CD4-positive, alpha-beta T cell treated with Interleukin-12 subunit alpha and Interleukin-12 subunit beta, for 1 hour (primary cell): Measurements from ENCODE around the gene ZNF618.
"Not testable (repeated sequence)": the region's sequence is repeated elsewhere in the genome, so short reads cannot be mapped to it uniquely, and the experiment has no call there.

Source experiments
- DNase-seq: peaks from one replicate; pipeline ENCODE4 v3.0.0-alpha.2; 2020

ZNF618 gene

DNA sequence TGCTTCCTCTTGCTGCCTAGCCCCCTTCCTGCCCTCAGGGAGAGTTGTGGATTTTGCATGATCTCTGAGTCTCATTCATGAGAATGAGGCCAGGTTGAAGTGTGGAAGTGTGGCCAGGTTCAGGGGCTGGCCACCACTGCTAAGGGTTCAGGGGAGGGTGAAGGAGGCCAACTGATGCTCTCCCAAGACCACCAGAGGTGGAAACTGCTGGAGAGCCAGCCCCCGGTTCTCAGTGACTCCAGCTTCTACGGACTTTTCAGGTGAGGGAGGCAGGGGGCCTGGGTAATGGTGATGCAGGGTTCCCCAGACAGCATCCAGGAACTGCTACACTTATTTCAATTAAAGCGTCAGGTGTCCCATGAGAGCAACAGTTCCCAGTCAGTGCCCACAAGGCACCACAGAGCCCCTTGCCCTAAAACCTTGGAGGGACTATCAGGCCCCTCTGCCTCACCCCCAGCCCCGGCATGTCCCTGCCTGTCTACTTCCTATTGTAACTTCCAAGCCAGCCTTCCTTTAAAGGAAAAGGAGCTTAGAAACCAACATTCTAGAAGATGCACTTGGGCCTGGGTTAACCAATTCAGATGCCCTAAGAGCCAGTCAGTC is 151.9 kb downstream of the ZNF618 start:
- no peak for DNase-seq

DNA sequence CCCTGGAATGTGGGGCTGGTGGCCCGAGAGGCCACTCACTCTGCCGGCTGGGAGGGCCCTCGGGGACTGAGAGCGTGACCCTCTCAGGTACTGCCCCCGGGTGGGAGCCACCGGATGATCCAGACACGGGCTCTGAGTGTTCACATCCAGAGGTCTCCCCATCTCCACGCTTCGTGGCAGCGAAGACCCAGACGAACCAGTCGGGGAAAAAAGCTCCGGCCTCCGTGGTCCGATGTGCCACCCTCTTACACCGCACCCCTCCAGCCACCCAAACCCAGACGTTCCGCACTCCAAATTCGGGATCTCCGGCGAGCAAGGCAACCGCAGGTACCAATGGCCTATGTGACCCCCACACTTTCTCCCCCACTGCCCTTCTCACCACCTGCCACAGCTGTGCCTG is 152.5 kb downstream of the ZNF618 start:
- no peak for DNase-seq

DNA sequence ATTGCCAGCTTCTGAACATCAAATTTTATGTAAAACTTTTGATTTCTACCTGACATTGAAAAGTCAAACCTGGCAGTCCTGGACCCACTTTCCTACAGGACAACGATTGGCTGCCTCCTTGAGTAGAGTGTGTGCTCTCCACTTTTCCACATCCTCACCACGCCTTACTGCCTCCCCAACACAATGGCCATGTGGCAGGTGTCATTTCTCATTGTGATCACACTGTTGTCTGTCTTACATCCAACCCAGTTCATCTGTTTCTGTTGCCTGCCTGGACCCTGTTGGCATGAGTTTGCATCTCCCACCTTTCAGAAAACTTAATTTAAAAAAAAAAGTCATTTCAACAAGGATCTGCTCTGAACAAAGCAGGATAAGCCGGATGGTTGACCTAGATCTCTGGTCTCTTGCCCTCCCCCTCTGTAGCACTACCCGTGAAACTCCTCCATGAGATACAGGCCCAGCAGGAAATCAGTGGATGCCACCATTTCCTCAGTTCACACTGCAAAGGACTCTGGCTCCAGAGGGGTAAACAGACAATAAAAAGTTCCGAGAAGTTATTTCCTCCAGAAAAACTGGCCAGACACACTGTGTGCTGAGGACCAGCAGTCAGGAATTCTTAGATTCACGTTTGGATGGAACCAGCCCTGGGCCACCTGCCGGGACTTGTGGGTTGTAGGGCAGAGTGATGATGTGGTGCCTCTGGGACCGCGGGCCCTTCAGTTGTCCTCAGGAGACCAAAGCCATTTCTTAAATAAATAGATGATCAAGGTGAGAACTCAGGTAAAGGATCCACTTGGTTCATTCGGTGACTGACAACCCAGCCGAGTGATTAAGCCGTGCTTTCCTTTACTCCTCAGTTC is 153.4 kb downstream of the ZNF618 start:
- no peak for DNase-seq

GRCh38 chr9:114030364-114030763 is 154.3 kb downstream of the ZNF618 start:
- DNase-seq: no peak

GRCh38 chr9:114031037-114031630 is 155.0 kb downstream of the ZNF618 start:
- DNase-seq: no peak

DNA sequence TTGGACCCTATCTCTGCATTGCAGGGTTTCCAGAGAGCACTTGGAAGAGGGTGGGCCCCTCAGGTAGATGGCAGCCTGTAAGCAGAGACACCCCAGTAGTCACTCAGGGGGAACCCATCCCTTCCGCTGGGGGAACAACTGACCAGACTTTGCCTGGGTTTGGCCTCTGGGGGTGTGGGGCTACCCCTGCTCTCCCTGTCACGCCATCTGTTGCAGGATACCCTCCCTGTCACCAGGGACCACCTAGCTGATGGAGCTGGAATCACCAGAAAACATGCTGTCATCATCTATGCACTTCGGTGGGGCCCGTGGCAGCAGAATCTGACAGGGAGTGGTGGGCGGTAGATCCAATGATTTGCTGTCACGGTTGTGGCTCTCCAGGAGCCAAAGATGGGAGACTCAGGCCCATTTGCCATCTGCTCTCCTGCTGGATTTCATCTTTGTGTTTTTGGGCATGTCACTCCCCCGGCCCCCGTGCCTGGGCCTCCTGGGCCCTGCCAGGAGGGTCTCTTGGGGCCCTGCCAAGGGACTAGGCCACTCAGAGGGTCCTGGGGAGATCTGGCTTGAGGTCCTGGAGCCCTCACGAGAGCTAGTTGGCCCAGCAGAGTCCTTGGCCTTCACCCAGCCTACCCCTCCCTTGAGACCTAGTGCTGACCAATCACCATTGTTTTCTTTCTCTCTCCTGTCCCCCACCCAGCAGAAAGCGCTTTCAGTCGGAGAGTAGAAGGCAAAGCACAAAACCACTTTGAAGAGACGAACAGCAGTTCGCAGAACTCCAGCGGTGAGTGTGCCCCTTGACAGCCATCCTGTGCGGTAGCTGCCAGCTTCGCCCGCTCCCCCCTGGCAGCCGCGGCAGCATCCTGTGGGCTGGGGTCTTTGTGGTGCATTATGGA is 156.1 kb downstream of the ZNF618 start:
- DNase-seq: no peak

DNA sequence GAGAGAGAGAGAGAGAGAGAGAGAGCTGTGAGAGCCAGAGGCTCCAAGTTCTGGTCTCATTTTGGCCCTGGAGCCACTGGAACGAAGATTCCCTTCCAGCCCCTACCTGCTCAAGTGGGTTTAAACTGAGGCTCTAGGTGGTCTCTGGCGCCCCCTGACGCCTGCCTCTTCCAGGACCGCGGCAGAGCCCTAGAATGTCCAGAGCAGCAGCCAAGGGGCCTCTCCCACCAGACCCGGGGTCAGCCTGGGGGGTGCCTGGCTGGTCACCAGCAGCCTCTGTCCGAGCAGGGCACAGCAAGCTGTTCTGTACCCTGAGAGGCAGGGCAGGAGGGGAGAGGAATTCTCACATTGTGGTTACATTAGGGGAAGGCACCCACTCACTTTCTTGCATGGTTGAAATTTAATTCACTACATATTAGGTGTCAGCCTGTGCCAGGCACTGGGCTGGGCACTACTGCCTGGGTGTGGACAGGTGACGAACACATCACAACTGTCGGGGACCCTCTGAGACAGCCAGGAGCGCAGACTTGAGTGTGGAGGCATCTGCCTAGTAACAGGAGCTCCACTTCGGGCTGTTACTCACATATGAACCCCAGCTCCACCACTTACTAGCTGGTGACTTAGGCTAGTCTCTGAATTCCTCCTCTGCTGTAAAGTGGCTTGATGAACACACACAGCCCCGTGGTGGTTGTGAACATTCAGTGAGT is 157.4 kb downstream of the ZNF618 start:
- no peak for DNase-seq

GRCh38 chr9:114034196-114034595 is 158.1 kb downstream of the ZNF618 start:
- DNase-seq: no peak

DNA sequence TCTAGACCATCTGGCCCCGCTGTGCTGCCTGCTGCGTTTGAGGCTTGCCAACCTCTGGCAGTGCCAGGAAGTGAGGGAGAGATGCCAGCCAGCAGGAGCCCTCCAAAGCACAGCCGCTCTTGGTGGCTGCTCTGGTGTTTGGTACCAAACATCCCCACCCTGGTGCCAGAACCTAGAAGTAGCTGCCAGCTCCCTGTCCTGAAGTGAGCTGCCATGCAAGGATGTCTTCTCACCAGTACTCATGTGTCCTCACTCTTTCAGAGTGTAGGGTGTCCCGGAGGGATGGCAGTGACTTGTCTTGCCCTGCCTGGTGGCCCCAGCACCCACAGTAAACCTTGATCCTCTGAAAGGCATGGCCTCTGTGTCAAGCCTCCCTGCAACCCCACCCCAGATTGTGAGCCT is 158.6 kb downstream of the ZNF618 start:
- DNase-seq: no peak

- DNase-seq: no peak
These were observed 159.2 kb downstream of the ZNF618 start for GRCh38 chr9:114035221-114035844.

- DNase-seq: no peak
These were observed 160.0 kb downstream of the ZNF618 start for GRCh38 chr9:114035845-114036801.

DNA sequence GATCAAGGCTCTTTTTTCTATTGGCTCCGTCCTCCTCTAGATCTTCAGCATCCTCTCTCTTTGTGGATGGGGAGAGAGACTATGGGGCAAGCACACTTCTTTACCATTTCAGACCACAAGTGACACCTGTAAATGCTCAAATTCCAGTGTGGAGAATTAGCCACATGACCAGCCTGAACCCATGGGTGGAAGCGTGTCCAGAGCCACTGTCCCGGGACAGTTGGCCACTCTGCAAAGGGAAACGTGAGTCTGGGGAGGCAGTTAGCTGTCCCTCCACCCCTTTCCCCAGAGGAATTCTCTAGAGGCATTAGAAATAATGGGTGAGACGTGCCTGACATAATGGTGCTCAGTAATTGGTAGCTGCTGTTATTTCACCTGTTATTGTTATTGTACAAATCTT is 161.1 kb downstream of the ZNF618 start:
- no peak for DNase-seq

DNA sequence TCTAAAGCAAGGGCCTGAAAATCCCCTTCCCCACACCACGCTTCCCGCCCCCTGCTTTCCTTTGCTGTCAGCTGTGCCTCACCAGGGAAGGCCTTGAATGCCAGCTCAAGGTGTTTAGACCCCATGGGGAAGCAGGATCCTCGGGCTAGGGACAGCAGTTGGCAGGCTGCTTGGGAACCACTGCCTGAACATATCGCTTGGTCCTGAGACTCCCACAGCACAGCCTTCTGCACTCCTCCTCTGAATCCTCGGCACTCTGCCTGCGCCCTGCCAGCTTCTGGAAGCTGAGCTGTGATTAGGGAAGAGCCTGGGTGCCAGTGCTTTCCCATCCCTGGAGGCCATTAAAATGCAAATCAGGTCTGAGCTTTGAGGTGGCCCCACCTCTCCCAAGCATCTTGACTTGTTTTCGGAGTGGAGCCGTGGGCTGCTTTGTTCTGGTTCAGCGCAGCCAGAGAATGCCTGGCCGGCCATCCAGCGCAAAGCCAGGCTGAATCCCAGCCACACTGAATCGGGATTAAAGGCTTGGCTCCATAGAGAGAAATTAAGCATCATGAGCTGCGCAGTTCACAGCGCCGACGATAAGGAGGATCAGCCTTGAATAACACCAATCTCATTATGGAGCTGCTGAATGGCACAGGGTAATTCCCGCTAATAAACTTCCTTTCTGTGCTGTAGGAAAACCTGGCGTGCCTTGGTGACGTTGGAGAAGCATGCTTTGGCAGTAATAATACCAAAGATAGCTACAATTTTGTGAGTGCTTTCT is 162.0 kb downstream of the ZNF618 start:
- no peak for DNase-seq

GRCh38 chr9:114038724-114039313 is 162.7 kb downstream of the ZNF618 start:
- DNase-seq: no peak

GRCh38 chr9:114039484-114039883 is 163.4 kb downstream of the ZNF618 start:
- no peak for DNase-seq

DNA sequence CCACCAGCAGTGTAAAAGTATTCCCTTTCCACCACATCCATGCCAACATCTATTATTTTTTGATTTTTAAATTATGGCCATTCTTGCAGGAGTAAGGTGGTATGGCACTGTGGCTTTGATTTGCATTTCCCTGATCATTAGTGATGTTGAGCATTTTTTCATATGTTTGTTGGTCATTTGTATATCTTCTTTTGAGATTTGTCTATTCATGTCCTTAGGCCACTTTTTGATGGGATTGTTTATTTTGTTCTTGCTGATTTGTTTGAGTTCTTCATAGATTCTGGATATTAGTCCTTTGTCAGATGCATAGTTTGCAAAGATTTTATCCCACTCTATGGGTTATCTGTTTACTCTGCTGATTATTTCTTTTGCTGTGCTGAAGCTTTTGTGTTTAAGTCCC is 167.6 kb downstream of the ZNF618 start:
- not testable (repeated sequence) for DNase-seq

DNA sequence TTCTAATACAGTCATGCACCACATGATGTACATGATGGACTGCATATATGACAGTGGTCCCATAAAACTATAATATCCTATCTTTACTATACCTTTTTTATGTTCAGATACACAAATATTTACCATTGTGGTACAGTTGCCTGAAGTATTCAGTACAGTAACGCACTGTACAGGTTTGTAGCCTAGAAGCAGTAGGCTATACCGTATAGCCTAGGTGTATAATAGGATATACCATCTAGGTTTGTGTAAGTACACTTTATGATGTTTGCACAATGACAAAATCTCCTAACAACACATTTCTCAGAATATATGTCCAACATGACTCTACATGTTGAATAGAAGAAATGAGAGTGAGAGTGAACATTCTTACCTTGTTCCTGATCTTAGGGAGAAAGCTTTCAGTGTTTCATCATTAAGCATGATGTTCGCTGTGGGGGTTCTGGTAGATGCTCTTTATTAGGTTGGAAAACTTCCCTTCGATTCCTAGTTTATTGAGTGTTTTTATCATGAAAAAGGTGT is 170.2 kb downstream of the ZNF618 start:
- DNase-seq: no peak

DNA sequence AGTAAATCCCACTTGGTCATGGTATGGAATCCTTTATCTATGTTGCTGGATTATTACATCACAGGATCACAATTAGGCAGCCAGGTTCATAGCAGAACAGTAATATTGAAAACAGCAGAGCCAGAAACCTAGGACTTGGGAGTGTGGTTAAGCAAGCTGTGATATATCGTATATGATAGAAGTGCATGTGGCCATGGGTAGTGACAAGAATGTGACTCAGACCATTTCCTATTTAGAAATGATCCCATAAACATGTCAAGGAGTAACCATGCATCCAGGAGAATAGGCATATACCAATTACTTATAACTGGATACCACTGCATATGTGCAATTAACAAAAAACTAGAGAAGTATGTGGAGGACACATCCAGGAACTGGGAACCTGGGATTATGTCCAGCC is 170.8 kb downstream of the ZNF618 start:
- DNase-seq: no peak

DNA sequence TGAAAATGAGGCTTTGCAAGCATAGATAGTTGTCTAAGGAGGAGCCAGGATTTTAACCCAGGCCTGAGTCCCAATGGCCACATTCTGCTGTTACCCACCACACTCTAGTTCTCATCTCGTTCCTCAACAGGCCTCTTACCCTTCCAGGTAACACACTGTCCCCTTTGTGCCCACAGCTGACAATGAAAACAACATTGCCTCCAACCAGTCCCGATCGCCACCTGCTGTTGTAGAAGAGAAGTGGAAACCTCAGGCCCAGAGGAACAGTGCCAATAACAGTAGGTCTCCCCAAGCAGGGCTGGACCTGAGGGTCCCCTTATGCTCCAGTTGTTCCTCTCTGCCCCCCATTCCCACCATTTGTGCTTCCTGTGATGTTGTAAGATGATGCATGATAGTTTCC is 171.6 kb downstream of the ZNF618 start:
- DNase-seq: no peak
